ENCODE data around the gene ARRDC5.
"Not testable (repeated sequence)": the region's sequence is repeated elsewhere in the genome, so short reads cannot be mapped to it uniquely, and the experiment has no call there.

ARRDC5 gene

GRCh38 chr19:4904481-4904880, 1.8 kb upstream of the ARRDC5 start:
- no peak for TF ChIP-seq CTCF (IDR thresholded peaks at IDR 0.05; ENCODE audit: extremely low read depth, insufficient read depth, missing control alignments)
- DNase-seq (ENCODE audit: low spot score), result no peak
- in situ Hi-C loops (cut with MboI; ENCODE audit: low pct_unique_long_range_greater_than_20kb, low sequenced_read_pairs, unreplicated experiment), result no loop called here

- DNase-seq (ENCODE audit: low spot score); in situ Hi-C loops (cut with MboI; ENCODE audit: low pct_unique_long_range_greater_than_20kb, low sequenced_read_pairs, unreplicated experiment): not testable (repeated sequence)
Measured at GRCh38 chr19:4900879-4901278, 1.8 kb downstream of the ARRDC5 start.

GRCh38 chr19:4897146-4897545, 5.5 kb downstream of the ARRDC5 start:
- TF ChIP-seq CTCF (IDR thresholded peaks at IDR 0.05; ENCODE audit: extremely low read depth, insufficient read depth, missing control alignments), result no peak
- DNase-seq (ENCODE audit: low spot score), result no peak
- in situ Hi-C loops (cut with MboI; ENCODE audit: low pct_unique_long_range_greater_than_20kb, low sequenced_read_pairs, unreplicated experiment), result no loop called here

GRCh38 chr19:4896372-4896771, 6.3 kb downstream of the ARRDC5 start:
- TF ChIP-seq CTCF (IDR thresholded peaks at IDR 0.05; ENCODE audit: extremely low read depth, insufficient read depth, missing control alignments), result no peak
- in situ Hi-C loops (cut with MboI; ENCODE audit: low pct_unique_long_range_greater_than_20kb, low sequenced_read_pairs, unreplicated experiment), result no loop called here
- DNase-seq (ENCODE audit: low spot score), result no peak

GRCh38 chr19:4892962-4893361, 9.7 kb downstream of the ARRDC5 start:
- in situ Hi-C loops (cut with MboI; ENCODE audit: low pct_unique_long_range_greater_than_20kb, low sequenced_read_pairs, unreplicated experiment); DNase-seq (ENCODE audit: low spot score): not testable (repeated sequence)

GRCh38 chr19:4891066-4891465, 11.6 kb downstream of the ARRDC5 start:
- TF ChIP-seq CTCF (IDR thresholded peaks at IDR 0.05; ENCODE audit: extremely low read depth, insufficient read depth, missing control alignments), result no peak
- DNase-seq (ENCODE audit: low spot score), result no peak
- in situ Hi-C loops (cut with MboI; ENCODE audit: low pct_unique_long_range_greater_than_20kb, low sequenced_read_pairs, unreplicated experiment), result no loop called here

GRCh38 chr19:4889034-4889815, 13.5 kb downstream of the ARRDC5 start:
- TF ChIP-seq CTCF (IDR thresholded peaks at IDR 0.05; ENCODE audit: extremely low read depth, insufficient read depth, missing control alignments), result no peak
- DNase-seq (ENCODE audit: low spot score), result no peak
- in situ Hi-C loops (cut with MboI; ENCODE audit: low pct_unique_long_range_greater_than_20kb, low sequenced_read_pairs, unreplicated experiment), result no loop called here

- DNase-seq (ENCODE audit: low spot score); in situ Hi-C loops (cut with MboI; ENCODE audit: low pct_unique_long_range_greater_than_20kb, low sequenced_read_pairs, unreplicated experiment): not testable (repeated sequence)
Measured at GRCh38 chr19:4887803-4888202, 14.9 kb downstream of the ARRDC5 start.

- in situ Hi-C loops (cut with MboI; ENCODE audit: low pct_unique_long_range_greater_than_20kb, low sequenced_read_pairs, unreplicated experiment); DNase-seq (ENCODE audit: low spot score): not testable (repeated sequence)
Measured at GRCh38 chr19:4884993-4885392, 17.7 kb downstream of the ARRDC5 start.

- DNase-seq (ENCODE audit: low spot score); in situ Hi-C loops (cut with MboI; ENCODE audit: low pct_unique_long_range_greater_than_20kb, low sequenced_read_pairs, unreplicated experiment): not testable (repeated sequence)
Measured at GRCh38 chr19:4882874-4883273, 19.8 kb downstream of the ARRDC5 start.
